Stimulated activated CD8-positive, alpha-beta memory T cell treated with anti-CD3 and anti-CD28 coated beads, Interleukin-12 subunit alpha, Interleukin-12 subunit beta, amount 100 ng/mL, for 24 hours (primary cell): ENCODE data around the gene LMO1.

Experiments
- DNase-seq: peaks from one replicate; pipeline ENCODE4 v3.0.0-alpha.2; 2020; ENCODE audit errors: extremely low read depth

The LMO1 gene

GRCh38 chr11:8242499-8243280 is 21.0 kb downstream of the LMO1 start:
- DNase-seq: no peak

DNA sequence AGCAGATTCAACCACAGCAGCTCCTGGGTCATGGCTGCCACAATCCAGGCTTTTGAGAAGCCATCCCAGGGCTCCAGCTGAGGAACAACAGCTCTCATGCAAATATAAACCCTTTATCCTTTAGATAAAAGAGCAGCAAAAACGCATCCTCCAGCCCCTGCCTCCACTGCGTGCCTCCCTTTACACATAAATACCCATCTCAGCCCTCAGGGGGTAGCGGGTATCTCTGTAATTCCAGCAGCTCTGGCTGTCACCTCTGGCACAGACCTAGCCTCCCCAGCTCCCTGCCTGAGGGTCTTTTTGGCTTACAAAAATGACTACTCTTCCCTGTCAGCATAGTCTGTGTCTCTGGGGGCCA is 21.6 kb downstream of the LMO1 start:
- no peak for DNase-seq

- no peak for DNase-seq
Measured at GRCh38 chr11:8241373-8242117, 22.1 kb downstream of the LMO1 start.

DNA sequence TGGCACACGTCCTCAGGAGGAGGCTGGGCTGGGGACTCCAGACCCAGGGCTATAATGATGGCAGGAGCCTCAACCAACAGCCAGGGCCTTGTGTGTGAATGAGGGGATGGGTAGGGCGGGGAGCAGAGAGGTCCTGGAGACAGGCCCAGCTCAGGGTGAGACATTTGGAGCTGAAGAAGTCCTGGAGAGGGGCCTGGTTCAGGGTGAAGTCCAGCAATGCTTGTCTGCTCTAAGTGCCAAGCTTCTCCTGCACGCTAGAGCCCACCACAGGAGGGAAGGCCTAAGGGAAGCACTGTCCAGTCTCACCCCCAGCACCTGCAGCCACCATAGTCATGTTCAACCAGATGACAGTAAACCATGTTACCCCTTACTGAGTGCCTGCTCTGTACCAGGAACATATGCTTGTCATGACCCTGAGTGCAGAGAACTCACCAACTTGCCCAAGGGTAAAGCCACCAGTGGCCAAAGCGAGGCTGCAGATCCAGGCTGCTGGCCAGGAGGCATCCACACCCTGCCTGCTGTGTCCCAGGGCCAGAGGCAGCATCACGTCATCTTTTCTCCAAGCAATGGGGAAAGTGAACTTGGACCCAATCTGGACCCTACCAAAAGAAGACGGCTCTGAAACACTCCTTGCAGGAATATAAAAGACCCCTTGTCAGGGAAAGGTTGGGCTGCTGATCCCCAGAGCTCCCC is 24.0 kb downstream of the LMO1 start:
- no peak for DNase-seq

DNA sequence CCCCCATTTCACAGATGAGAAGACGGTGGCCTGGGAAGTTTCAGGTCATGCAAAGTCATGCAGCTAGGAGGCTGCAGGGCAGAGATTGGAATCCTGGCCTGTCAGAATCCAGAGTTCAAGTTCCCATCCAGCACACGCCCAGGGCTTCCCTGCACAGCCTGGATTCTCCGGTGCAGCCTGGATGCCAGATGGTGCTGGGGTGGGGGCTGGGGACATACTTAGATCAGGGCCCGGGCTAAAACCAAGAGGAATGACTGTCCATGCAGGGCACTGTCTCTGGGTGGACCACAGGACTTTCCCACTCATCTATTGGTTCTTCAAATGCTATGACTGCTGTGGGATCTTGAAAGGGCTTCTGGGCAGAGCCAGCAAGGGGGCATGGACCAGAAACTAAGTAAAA is 24.6 kb downstream of the LMO1 start:
- no peak for DNase-seq

DNA sequence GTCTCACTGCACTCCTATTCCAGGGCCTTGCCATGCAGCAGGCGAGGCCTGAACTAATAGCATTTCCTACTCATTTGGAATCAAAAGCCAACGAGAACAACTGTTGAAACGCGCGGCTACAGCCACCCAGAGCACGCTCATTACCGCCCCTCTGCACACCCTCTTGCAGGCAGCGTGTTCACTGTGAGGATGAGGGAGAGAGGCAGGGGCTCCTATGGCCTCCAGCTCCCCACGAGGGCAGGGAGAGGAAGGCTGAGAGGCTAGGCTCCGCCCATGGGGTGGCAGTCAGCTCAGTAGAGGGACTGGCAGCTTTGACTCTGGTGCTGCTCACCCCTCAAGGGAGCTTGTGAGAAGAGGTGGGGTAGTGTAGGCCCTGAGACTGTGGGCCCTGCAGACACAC is 26.2 kb downstream of the LMO1 start:
- no peak for DNase-seq

- DNase-seq: no peak
Measured at GRCh38 chr11:8235925-8236324, 27.8 kb downstream of the LMO1 start.

GRCh38 chr11:8234910-8235309 is 28.8 kb downstream of the LMO1 start:
- no peak for DNase-seq

GRCh38 chr11:8234425-8234821 is 29.3 kb downstream of the LMO1 start:
- DNase-seq: no peak

- no peak for DNase-seq
Measured at GRCh38 chr11:8233691-8234424, 29.8 kb downstream of the LMO1 start.

- DNase-seq: no peak
Measured at GRCh38 chr11:8232849-8233606, 30.6 kb downstream of the LMO1 start.

- no peak for DNase-seq
Measured at GRCh38 chr11:8232414-8232813, 31.3 kb downstream of the LMO1 start.

GRCh38 chr11:8231979-8232378 is 31.7 kb downstream of the LMO1 start:
- no peak for DNase-seq

DNA sequence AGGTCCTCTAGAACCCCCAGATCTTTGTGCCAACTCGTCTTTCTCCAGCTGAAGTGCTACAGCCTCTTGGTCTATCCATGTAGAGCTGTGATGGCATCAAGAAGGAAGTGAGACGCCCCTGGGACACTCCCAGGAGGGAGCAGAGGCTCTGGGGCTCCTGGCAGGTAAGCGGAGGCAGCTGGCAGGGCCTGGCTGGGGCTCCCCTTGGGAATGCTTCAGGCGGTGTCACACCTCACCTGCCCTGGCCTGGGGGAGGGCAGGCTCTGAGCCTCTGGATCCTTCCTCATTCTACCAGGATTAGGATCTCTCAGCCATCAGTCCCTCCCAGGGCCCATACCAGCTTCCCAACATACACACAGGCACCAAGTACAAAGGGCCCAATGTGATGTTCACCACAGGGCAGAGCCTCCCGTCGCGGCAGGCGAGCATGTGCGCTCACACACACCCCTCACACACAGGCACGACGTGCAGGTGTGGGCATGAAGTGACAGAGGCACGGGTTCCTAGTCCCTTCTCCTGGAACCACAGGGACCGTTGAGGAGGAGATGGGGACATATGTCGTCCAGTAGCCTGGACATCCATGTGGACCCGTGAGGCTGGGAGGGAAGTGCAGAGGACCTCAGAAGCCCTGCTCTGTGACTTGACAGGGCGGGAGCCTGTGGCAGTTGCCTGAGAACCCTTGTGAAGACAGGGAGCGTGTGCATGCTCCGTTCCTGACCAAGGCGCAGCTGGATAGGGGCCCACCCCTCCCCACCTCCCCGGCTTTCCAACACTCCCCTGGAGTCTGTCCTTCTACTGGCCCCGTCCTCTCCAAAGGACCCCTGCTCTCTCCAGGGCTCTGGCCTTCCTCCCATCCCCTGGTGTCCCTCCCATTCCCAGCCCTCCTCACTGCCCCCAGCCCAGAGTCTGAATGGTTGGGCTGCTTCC is 32.5 kb downstream of the LMO1 start:
- DNase-seq: no peak

DNA sequence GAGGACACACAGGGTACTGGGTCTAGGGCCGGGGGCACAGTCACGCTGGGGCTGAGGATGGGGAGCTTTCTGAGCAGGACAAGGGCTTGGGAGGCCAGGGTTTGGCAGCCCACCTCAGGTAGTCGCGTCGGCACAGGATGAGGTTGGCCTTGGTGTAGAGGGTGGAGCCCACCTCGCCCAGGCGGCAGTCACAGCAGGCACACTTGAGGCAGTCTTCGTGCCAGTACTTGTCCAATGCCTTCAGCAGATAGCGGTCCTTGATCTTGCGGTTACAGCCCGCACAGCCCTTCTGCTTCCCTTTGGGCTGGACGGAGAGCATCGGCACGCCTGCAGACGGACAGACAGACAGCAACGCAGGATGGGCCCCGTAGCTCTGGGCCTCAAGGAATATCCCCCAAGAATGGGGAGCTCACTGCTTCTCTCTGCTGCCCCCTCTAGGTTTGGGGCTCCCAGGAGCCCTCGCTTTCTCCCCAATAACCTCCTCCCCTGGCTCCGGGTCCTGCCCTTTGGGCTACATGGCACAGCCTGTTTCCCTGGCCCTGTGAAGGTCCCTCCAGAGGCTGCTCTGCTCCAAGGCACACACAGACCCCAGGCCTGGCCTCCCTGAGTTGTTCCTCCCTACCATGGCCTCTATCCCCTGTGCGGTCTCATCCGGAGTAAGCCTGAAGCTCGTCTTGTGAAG is 33.4 kb downstream of the LMO1 start:
- no peak for DNase-seq

DNA sequence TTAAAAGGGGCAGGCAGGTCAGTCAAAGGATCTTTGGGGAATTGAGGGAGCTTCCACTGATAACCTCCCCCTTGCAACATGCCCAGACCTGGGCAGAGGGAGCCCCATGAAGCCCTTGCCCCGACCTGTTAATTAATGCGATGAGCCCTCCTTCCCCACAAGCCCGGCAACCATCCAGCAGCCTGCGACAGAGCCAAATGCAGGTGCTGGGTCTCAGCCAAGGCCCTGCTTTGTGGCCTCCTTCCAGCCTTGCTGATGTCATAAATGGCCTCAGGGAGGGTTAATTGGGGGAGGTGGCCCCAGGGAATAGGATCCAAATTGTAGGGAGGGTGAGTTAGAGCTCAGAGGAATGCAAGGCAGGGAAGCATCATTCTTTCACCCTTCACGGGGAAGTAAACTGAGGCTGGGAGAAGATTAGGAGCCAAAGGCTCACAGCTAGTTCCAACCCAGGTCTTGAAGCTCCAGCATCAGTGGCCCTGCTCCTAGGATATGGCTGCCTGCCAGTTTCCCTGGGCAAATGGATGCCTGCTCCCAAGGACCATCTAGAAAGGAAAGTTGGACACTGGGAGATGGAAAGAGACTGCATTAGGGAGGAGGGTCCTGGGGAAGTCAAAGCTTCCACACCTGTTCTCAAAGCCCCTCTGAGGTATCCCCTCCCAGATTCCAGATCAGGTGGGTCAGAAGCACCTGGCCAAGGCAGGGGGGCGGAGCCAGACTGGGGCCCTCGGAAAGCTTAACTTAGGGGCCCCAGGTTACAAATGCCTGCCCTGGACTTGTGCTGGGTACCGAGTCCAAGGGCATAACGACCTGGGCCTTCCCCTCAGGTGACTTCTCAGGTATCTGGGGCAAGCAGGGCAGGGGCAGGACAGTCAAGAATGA is 34.1 kb downstream of the LMO1 start:
- DNase-seq: no peak

- DNase-seq: no peak
Measured at GRCh38 chr11:8228231-8228630, 35.4 kb downstream of the LMO1 start.
